H1 (cell line): ENCODE measurements around the gene ARPIN. TPM values are rescaled to one million over a fixed set of nuclear protein-coding genes. Genes with fewer than 3 reads are reported as not detected.

Experiments used
- CTCF ChIA-PET: fragments of 300-600 bp; sonication (Branson Sonifier 250); formaldehyde crosslinking; loops from one replicate; lab custom pipeline; 2021; ENCODE audit not compliant: partially characterized antibody; lab: Charles Lee
- POLR2A ChIA-PET: fragments of 300-600 bp; sonication (Branson Sonifier 250); formaldehyde crosslinking; loops from one replicate; lab custom pipeline; 2021; ENCODE audit warnings: inconsistent platforms; ENCODE audit not compliant: partially characterized antibody; lab: Charles Lee
- DNase-seq, 2 experiments: peaks; one replicate each; pipeline versions ENCODE4 v3.0.0 to v3.0.0-alpha.2; 2010 to 2022; ENCODE audit warnings: low spot score in 2 of 2, low read depth in 1 of 2, mixed read lengths in 1 of 2
- FAIRE-seq: peaks from 2 replicates; lab custom pipeline; 2011; peaks lifted over from hg19 to GRCh38; lab: Jason Lieb, UNC
- H2AFZ ChIP-seq: 2 replicates; pipeline ENCODE4 v1.8.1; 2012; ENCODE audit warnings: low read length, inconsistent platforms
- H2AK5ac ChIP-seq: 2 replicates; pipeline ENCODE4 v1.6.1; 2013; ENCODE audit warnings: low read depth, low read length
- H2BK120ac ChIP-seq: replicated peaks from 2 replicates; pipeline ENCODE3; 2013; ENCODE audit warnings: low read depth, low read length, inconsistent platforms
- H2BK12ac ChIP-seq: 2 replicates; pipeline ENCODE4 v1.6.1; 2013; ENCODE audit warnings: low read depth, low read length
- H2BK15ac ChIP-seq: 2 replicates; pipeline ENCODE4 v1.6.1; 2013; ENCODE audit warnings: low read length
- H2BK20ac ChIP-seq: 2 replicates; pipeline ENCODE4 v1.6.1; 2013; ENCODE audit warnings: low read length
- H2BK5ac ChIP-seq: 2 replicates; pipeline ENCODE4 v1.6.1; 2013; ENCODE audit warnings: low read depth, low read length
- H3K14ac ChIP-seq: 2 replicates; pipeline ENCODE4 v1.6.1; 2013; ENCODE audit warnings: inconsistent platforms; ENCODE audit not compliant: insufficient read length
- H3K18ac ChIP-seq: 2 replicates; pipeline ENCODE4 v1.6.1; 2013; ENCODE audit warnings: low read length; ENCODE audit errors: extremely low read depth
- H3K23ac ChIP-seq: 2 replicates; pipeline ENCODE4 v1.6.1; 2013; ENCODE audit warnings: inconsistent platforms; ENCODE audit not compliant: insufficient read length
- H3K23me2 ChIP-seq: 2 replicates; pipeline ENCODE4 v1.6.1; 2013; ENCODE audit warnings: low read depth, low read length
- H3K27ac ChIP-seq: 2 replicates; pipeline ENCODE4 v1.6.1; 2011; ENCODE audit warnings: low read depth, low read length, inconsistent platforms
- H3K27me3 ChIP-seq, 4 experiments: replicated peaks in 1 of 4; 1 replicate in 1 of 4; 2 replicates in 3 of 4; pipeline versions ENCODE4 v1.6.1 to v1.8.1; 2011 to 2013; ENCODE audit warnings: low read length in 3 of 4, mild to moderate bottlenecking in 3 of 4, inconsistent platforms in 2 of 4, mixed read lengths in 2 of 4, moderate library complexity in 1 of 4; ENCODE audit not compliant: control insufficient read depth in 3 of 4, insufficient read depth in 3 of 4; ENCODE audit errors: extremely low read depth in 1 of 4
- H3K36me3 ChIP-seq, 4 experiments: 2 replicates each; pipeline versions ENCODE4 v1.6.1 to v1.8.1; 2011 to 2013; ENCODE audit warnings: mild to moderate bottlenecking in 4 of 4, low read length in 3 of 4, moderate library complexity in 2 of 4, control low read depth in 1 of 4, inconsistent platforms in 1 of 4; ENCODE audit not compliant: insufficient read depth in 4 of 4, control insufficient read depth in 2 of 4
- H3K4ac ChIP-seq: replicated peaks from 2 replicates; pipeline ENCODE3; 2013; ENCODE audit warnings: low read length, low read depth, mixed read lengths, inconsistent platforms; ENCODE audit not compliant: insufficient read length
- H3K4me1 ChIP-seq, 4 experiments: replicated peaks in 1 of 4; 1 replicate in 1 of 4; 2 replicates in 3 of 4; pipeline versions ENCODE4 v1.6.1 to v1.8.1; 2011 to 2013; ENCODE audit warnings: low read length in 3 of 4, inconsistent platforms in 2 of 4, mixed read lengths in 1 of 4; ENCODE audit not compliant: insufficient read depth in 4 of 4, control insufficient read depth in 3 of 4
- H3K4me2 ChIP-seq, 2 experiments: 2 replicates each; pipeline versions ENCODE4 v1.6.1 to v1.8.1; 2011 to 2013; ENCODE audit warnings: low read depth in 2 of 2, low read length in 2 of 2, control low read depth in 1 of 2, inconsistent platforms in 1 of 2, mild to moderate bottlenecking in 1 of 2; ENCODE audit not compliant: insufficient read depth in 1 of 2
- H3K4me3 ChIP-seq, 4 experiments: fragments of 200-600, 300-600 bp in 1 of 4; sonication (generic), shearing (Covaris generic), sonication (Bioruptor Twin) in 1 of 4; 2 replicates each; pipeline versions ENCODE4 v1.5.1 to v1.8.1; 2011 to 2016; ENCODE audit warnings: low read length in 4 of 4, low read depth in 3 of 4, control low read depth in 2 of 4, inconsistent platforms in 2 of 4, mild to moderate bottlenecking in 2 of 4, mixed read lengths in 1 of 4, moderate library complexity in 1 of 4; ENCODE audit not compliant: insufficient read depth in 2 of 4; ENCODE audit errors: extremely low read depth in 1 of 4
- H3K56ac ChIP-seq: replicated peaks from 2 replicates; pipeline ENCODE3; 2013; ENCODE audit warnings: low read depth, mild to moderate bottlenecking, mixed read lengths, low read length, inconsistent platforms; ENCODE audit not compliant: insufficient read length
- H3K79me1 ChIP-seq: 2 replicates; pipeline ENCODE4 v1.6.1; 2013; ENCODE audit warnings: low read depth, low read length, control low read depth
- H3K79me2 ChIP-seq, 2 experiments: 2 replicates each; pipeline versions ENCODE4 v1.6.1 to v1.8.1; 2012 to 2013; ENCODE audit warnings: low read length in 2 of 2, mild to moderate bottlenecking in 2 of 2, inconsistent platforms in 1 of 2; ENCODE audit not compliant: insufficient read depth in 2 of 2, control insufficient read depth in 1 of 2
- H3K9ac ChIP-seq, 4 experiments: replicated peaks in 1 of 4; 1 replicate in 1 of 4; 2 replicates in 3 of 4; pipeline versions ENCODE4 v1.6.1 to v1.8.1; 2011 to 2013; ENCODE audit warnings: low read depth in 3 of 4, low read length in 3 of 4, control low read depth in 2 of 4, mild to moderate bottlenecking in 2 of 4, moderate library complexity in 2 of 4, inconsistent platforms in 1 of 4; ENCODE audit errors: extremely low read depth in 1 of 4
- H3K9me3 ChIP-seq, 2 experiments: 2 replicates each; pipeline versions ENCODE4 v1.6.1 to v1.8.1; 2012 to 2013; ENCODE audit warnings: mild to moderate bottlenecking in 2 of 2, moderate library complexity in 2 of 2, control low read depth in 1 of 2, inconsistent platforms in 1 of 2, low read depth in 1 of 2, low read length in 1 of 2, mixed read lengths in 1 of 2; ENCODE audit not compliant: insufficient read depth in 2 of 2
- H4K20me1 ChIP-seq, 2 experiments: replicated peaks in 1 of 2; 2 replicates each; pipeline versions ENCODE3 to v1.8.1; 2011 to 2013; ENCODE audit warnings: inconsistent platforms in 2 of 2, low read length in 2 of 2, mild to moderate bottlenecking in 1 of 2; ENCODE audit not compliant: insufficient read depth in 2 of 2, control insufficient read depth in 1 of 2
- H4K5ac ChIP-seq: 2 replicates; pipeline ENCODE4 v1.6.1; 2013; ENCODE audit warnings: low read length, low read depth, mixed read lengths, inconsistent platforms; ENCODE audit not compliant: insufficient read length
- H4K8ac ChIP-seq: 2 replicates; pipeline ENCODE4 v1.8.0; 2013; ENCODE audit warnings: mild to moderate bottlenecking, moderate library complexity, low read length, inconsistent platforms; ENCODE audit not compliant: insufficient read depth; ENCODE audit errors: extremely low read depth
- H4K91ac ChIP-seq: replicated peaks from 2 replicates; pipeline ENCODE3; 2013; ENCODE audit warnings: low read length, mixed read lengths, inconsistent platforms; ENCODE audit not compliant: insufficient read length
- BCL11A ChIP-seq, 2 experiments: IDR thresholded peaks; one replicate each; pipeline ENCODE4 v1.6.1; 2011; ENCODE audit warnings: low read depth in 2 of 2, low read length in 2 of 2, mild to moderate bottlenecking in 2 of 2
- CTBP2 ChIP-seq: IDR thresholded peaks from 2 replicates; pipeline ENCODE4 v1.7.0; 2011; ENCODE audit warnings: borderline replicate concordance, mild to moderate bottlenecking, moderate library complexity, mixed read lengths, low read length; ENCODE audit not compliant: insufficient read depth, insufficient read length
- EGR1 ChIP-seq: IDR thresholded peaks from 2 replicates; pipeline ENCODE4 v1.6.1; 2011; ENCODE audit warnings: low read depth, low read length, borderline replicate concordance
- FOSL1 ChIP-seq: IDR thresholded peaks from 2 replicates; pipeline ENCODE4 v1.6.1; 2011; ENCODE audit warnings: mild to moderate bottlenecking, low read depth, low read length, moderate library complexity; ENCODE audit not compliant: insufficient read depth
- GTF2F1 ChIP-seq: IDR thresholded peaks from 2 replicates; pipeline ENCODE4 v1.6.1; 2012; ENCODE audit warnings: low read depth, low read length, improper control_type of control experiment, borderline replicate concordance
- HDAC2 ChIP-seq, 2 experiments: fragments of 300-600 bp in 1 of 2; sonication (generic) in 1 of 2; IDR thresholded peaks; 2 replicates each; pipeline ENCODE4 v1.6.1; 2011 to 2012; ENCODE audit warnings: low read depth in 2 of 2, low read length in 2 of 2, mild to moderate bottlenecking in 2 of 2, moderate library complexity in 2 of 2, borderline replicate concordance in 1 of 2, inconsistent platforms in 1 of 2
- JUN ChIP-seq: IDR thresholded peaks from 2 replicates; pipeline ENCODE4 v1.6.1; 2011; ENCODE audit warnings: low read depth, mild to moderate bottlenecking, improper control_type of control experiment, low read length
- NANOG ChIP-seq: IDR thresholded peaks from 2 replicates; pipeline ENCODE4 v1.6.1; 2011; ENCODE audit warnings: low read length, low read depth, mild to moderate bottlenecking, inconsistent platforms; ENCODE audit not compliant: insufficient read depth, poor library complexity, severe bottlenecking
- NRF1 ChIP-seq: IDR thresholded peaks from 2 replicates; pipeline ENCODE4 v1.6.1; 2011; ENCODE audit warnings: mild to moderate bottlenecking, low read depth, low read length, improper control_type of control experiment
- POLR2AphosphoS5 ChIP-seq: IDR thresholded peaks from 2 replicates; pipeline ENCODE4 v1.6.1; 2011; ENCODE audit warnings: low read depth, low read length
- SAP30 ChIP-seq: fragments of 300-600 bp; sonication (generic); IDR thresholded peaks from 2 replicates; pipeline ENCODE4 v1.7.1; 2012; ENCODE audit warnings: low read length, moderate library complexity, mild to moderate bottlenecking, inconsistent platforms; ENCODE audit not compliant: insufficient read depth, insufficient replicate concordance
- SRF ChIP-seq: IDR thresholded peaks from 2 replicates; pipeline ENCODE4 v1.6.1; 2011; ENCODE audit warnings: mild to moderate bottlenecking, low read depth, low read length, moderate library complexity
- TBP ChIP-seq: IDR thresholded peaks from 2 replicates; pipeline ENCODE4 v1.6.1; 2011; ENCODE audit warnings: low read depth, low read length, improper control_type of control experiment
- YY1 ChIP-seq: IDR thresholded peaks from 2 replicates; pipeline ENCODE4 v1.6.1; 2011; ENCODE audit warnings: low read depth, mild to moderate bottlenecking, low read length
- WGBS, 2 experiments: shearing (Covaris generic) in 1 of 2; methylation state at CpG; one replicate each; pipeline versions ENCODE4 v1.1.6 to v1.1.7; 2013 to 2015; ENCODE audit warnings: low lambda C conversion rate in 2 of 2, mixed read lengths in 2 of 2, inconsistent platforms in 1 of 2, low coverage in 1 of 2, missing lambda C conversion rate in 1 of 2; ENCODE audit not compliant: insufficient replicate concordance in 2 of 2, insufficient coverage in 1 of 2, insufficient read length in 1 of 2; ENCODE audit errors: extremely low coverage in 1 of 2, missing lambda C conversion rate in 1 of 2; 5-methylcytosine and 5-hydroxymethylcytosine counted together
- polyA plus RNA-seq, 7 experiments: library from polyadenylated mRNA; depleted of rRNA in 3 of 7; stranded (reverse) in 5 of 7; unstranded in 2 of 7; fragments of >200 nt in 5 of 7; fragments of 200-250 nt in 2 of 7; gene quantifications; 1 replicate in 5 of 7; 2 replicates in 1 of 7; 4 replicates in 1 of 7; pipeline versions ENCODE4 v1.2.1 to v1.2.3, GENCODE V29; 2011 to 2013; ENCODE audit warnings: missing spikeins in 2 of 7, mixed read lengths in 2 of 7
- total RNA-seq: library from RNA; stranded (reverse); fragmentation: NEBNext Ultra II Directional; extraction: Animal tissue kit (Norgen Biotek cat#: 25700); gene quantifications from 2 replicates; pipeline ENCODE4 v1.2.1, GENCODE V29; 2021

The ARPIN gene
- total and polyA plus RNA-seq, 2 of the 8 experiments (the other 6 are each of a cell fraction or from before 2014, with no cell fraction given) = 3.1 to 3.9 TPM

GRCh38 chr15:89900849-89901248, 11.9 kb downstream of the ARPIN start:
- Histone ChIP-seq H3K56ac (no peak overlapping the region), H3K14ac (no peak overlapping the region), H2AFZ (no peak overlapping the region), H3K9me3 (no peaks in the 10 kb centered on the region), H3K4me1 (no peaks in the 10 kb centered on the region; a peak in 1 of 7 replicates), H3K79me2 (no peaks in the 10 kb centered on the region), H4K91ac (no peak overlapping the region), H3K23ac (no peak overlapping the region), H3K4me3 (no peak overlapping the region), H3K4me2 (no peak overlapping the region), H3K9ac (no peak overlapping the region), H2BK12ac (no peak overlapping the region), H4K8ac (no peak overlapping the region), H3K27ac (no peak overlapping the region), H2BK15ac (no peak overlapping the region), H2BK5ac (no peak overlapping the region), H3K79me1 (no peaks in the 10 kb centered on the region), H3K36me3 (no peaks in the 10 kb centered on the region), H4K20me1 (no peaks in the 10 kb centered on the region), H3K27me3 (no peaks in the 10 kb centered on the region), H3K18ac (no peak overlapping the region), H3K4ac (no peak overlapping the region), H2BK20ac (no peak overlapping the region), H2BK120ac (no peak overlapping the region), H4K5ac (no peak overlapping the region), H2AK5ac (no peak overlapping the region), H3K23me2 (no peaks in the 10 kb centered on the region)
- ChIA-PET CTCF (interaction anchor here (0.6 to 4.5 kb wide), 7 partner anchors 10 to 351 kb away, joined by 3 to 46 read pairs (median 4); partner anchors contain the start of gene ARPIN), POLR2A (interaction anchor here (1.3 to 2.1 kb wide), 2 partner anchors 10 to 12 kb away, joined by 4 to 6 read pairs; partner anchors contain the start of gene ARPIN)
- FAIRE-seq (no peak), DNase-seq (no peak)
- TF ChIP-seq GTF2F1 = no peak
- no peak for TF ChIP-seq TBP
- no peak for TF ChIP-seq NANOG
- TF ChIP-seq HDAC2 (IDR thresholded peaks at IDR 0.05; ENCODE audit: borderline replicate concordance in 1 of 2, low read depth in 2 of 2, low read length in 2 of 2) = no peak
- TF ChIP-seq YY1 = no peak
- no peak for TF ChIP-seq BCL11A (IDR thresholded peaks at IDR 0.05; ENCODE audit: low read depth in 2 of 2, low read length in 2 of 2)
- no peak for TF ChIP-seq FOSL1
- TF ChIP-seq POLR2AphosphoS5 = no peak
- no peak for TF ChIP-seq SRF
- TF ChIP-seq NRF1 = no peak
- TF ChIP-seq CTBP2 = no peak
- TF ChIP-seq JUN = no peak
- no peak for TF ChIP-seq EGR1
- no peak for TF ChIP-seq SAP30
- 86% methylated on average over 6 of the region's 6 CpGs; no CpG with 5 or more reads in 1 of the 2 experiments for WGBS, 2 experiments
